GM12878 (cell line): Measurements from ENCODE around the gene GCK. TPM values are rescaled to one million over a fixed set of nuclear protein-coding genes. Genes with fewer than 3 reads are reported as not detected.

Experiments used
- ATAC-seq: fragments of 200-7000 bp; cut with Tn5 transposase; 3 replicates; pipeline ENCODE4 v1.9.1; 2020; ENCODE audit warnings: mild to moderate bottlenecking, moderate library complexity
- BruUV-seq: library from RNA; stranded (reverse); fragments of 400-500 nt; replicated peaks from 2 replicates; lab custom pipeline; 2021; lab: Mats Ljungman, UMichigan
- CTCF ChIA-PET: fragments of 300-600 bp; sonication (Branson Sonifier 250); formaldehyde crosslinking; extraction: SDS; loops from one replicate; lab custom pipeline; 2021; ENCODE audit warnings: inconsistent platforms; lab: Yijun Ruan, JAX
- POLR2A ChIA-PET: fragments of 350-600 bp; formaldehyde crosslinking; extraction: SDS; loops from one replicate; lab custom pipeline; 2021; ENCODE audit warnings: inconsistent platforms; lab: Charles Lee
- RAD21 ChIA-PET: fragments of 300-600 bp; sonication (Branson Sonifier 250); formaldehyde crosslinking; loops from one replicate; lab custom pipeline; 2023; ENCODE audit warnings: antibody characterized with exemption; ENCODE audit not compliant: unreplicated experiment; lab: Charles Lee
- SMC1A ChIA-PET: fragments of 300-600 bp; sonication (Branson Sonifier 250); formaldehyde crosslinking; loops from one replicate; lab custom pipeline; 2023; ENCODE audit not compliant: unreplicated experiment, uncharacterized antibody; lab: Charles Lee
- DNase-seq: peaks from one replicate; pipeline ENCODE4 v3.0.0-alpha.2; 2011; ENCODE audit warnings: low read depth, low spot score
- FAIRE-seq: peaks from 3 replicates; lab custom pipeline; 2011; peaks lifted over from hg19 to GRCh38; lab: Jason Lieb, UNC
- H2AFZ ChIP-seq: 2 replicates; pipeline ENCODE4 v1.6.0; 2011; ENCODE audit warnings: low read depth, low read length, control low read depth; ENCODE audit not compliant: control insufficient read depth
- H3K27ac ChIP-seq: 2 replicates; pipeline ENCODE4 v1.5.1; 2011; ENCODE audit warnings: control low read depth; ENCODE audit not compliant: control insufficient read depth, insufficient read depth
- H3K27me3 ChIP-seq, 2 experiments: replicated peaks in 1 of 2; 2 replicates each; pipeline versions ENCODE4 v1.6.0 to v1.6.1; 2011; ENCODE audit warnings: low read length in 1 of 2; ENCODE audit not compliant: control insufficient read depth in 2 of 2, insufficient read depth in 2 of 2
- H3K36me3 ChIP-seq, 2 experiments: 2 replicates each; pipeline ENCODE4 v1.5.1; 2011; ENCODE audit warnings: low read length in 1 of 2; ENCODE audit not compliant: control insufficient read depth in 2 of 2, insufficient read depth in 2 of 2
- H3K4me1 ChIP-seq: 2 replicates; pipeline ENCODE4 v1.6.1; 2011; ENCODE audit warnings: mild to moderate bottlenecking, low read length, moderate library complexity, mixed read lengths; ENCODE audit not compliant: control insufficient read depth, insufficient read depth
- H3K4me2 ChIP-seq: 2 replicates; pipeline ENCODE4 v1.6.0; 2011; ENCODE audit warnings: control low read depth; ENCODE audit not compliant: control insufficient read depth, insufficient read depth
- H3K4me3 ChIP-seq: fragments of 200-600 bp; sonication (generic); 2 replicates; pipeline ENCODE4 v1.5.1; 2016
- H3K79me2 ChIP-seq: 2 replicates; pipeline ENCODE4 v1.6.0; 2011; ENCODE audit warnings: low read length; ENCODE audit not compliant: control insufficient read depth, insufficient read depth
- H3K9ac ChIP-seq: 2 replicates; pipeline ENCODE4 v1.8.0; 2011; ENCODE audit warnings: low read length, control low read depth, mixed read lengths; ENCODE audit not compliant: control insufficient read depth, insufficient read depth
- H3K9me3 ChIP-seq: replicated peaks from 3 replicates; pipeline ENCODE4 v1.5.1; 2011; ENCODE audit warnings: mild to moderate bottlenecking, low read length; ENCODE audit not compliant: control insufficient read depth, insufficient read depth
- H4K20me1 ChIP-seq: 2 replicates; pipeline ENCODE4 v1.6.0; 2011; ENCODE audit not compliant: control insufficient read depth, insufficient read depth
- BCLAF1 ChIP-seq: fragments of 450-650 bp; IDR thresholded peaks from 2 replicates; pipeline ENCODE4 v1.6.1; 2017; ENCODE audit warnings: antibody characterized with exemption, mild to moderate bottlenecking, moderate library complexity
- BRCA1 ChIP-seq: IDR thresholded peaks from 2 replicates; pipeline ENCODE4 v1.6.1; 2011; ENCODE audit warnings: low read depth, low read length, improper control_type of control experiment
- EZH2 ChIP-seq: IDR thresholded peaks from 2 replicates; pipeline ENCODE4 v1.6.1; 2012; ENCODE audit warnings: low read depth, mild to moderate bottlenecking, control low read depth, inconsistent platforms, low read length, borderline replicate concordance; ENCODE audit not compliant: control insufficient read depth
- HSF1 ChIP-seq: fragments of 150-350 bp; IDR thresholded peaks from 2 replicates; pipeline ENCODE4 v1.6.1; 2014; ENCODE audit warnings: mild to moderate bottlenecking, low read depth, low read length
- NFYA ChIP-seq: IDR thresholded peaks from 2 replicates; pipeline ENCODE4 v1.6.1; 2011; ENCODE audit warnings: low read depth, mild to moderate bottlenecking, low read length, improper control_type of control experiment, borderline replicate concordance
- RFX5 ChIP-seq: IDR thresholded peaks from 2 replicates; pipeline ENCODE4 v1.6.1; 2011; ENCODE audit warnings: low read depth, low read length, improper control_type of control experiment
- SREBF1 ChIP-seq: IDR thresholded peaks from 2 replicates; pipeline ENCODE4 v1.6.1; 2012; ENCODE audit warnings: mild to moderate bottlenecking, low read length
- STAT3 ChIP-seq: IDR thresholded peaks from 2 replicates; pipeline ENCODE4 v1.6.1; 2011; ENCODE audit warnings: low read depth, low read length, improper control_type of control experiment
- YY1 ChIP-seq: IDR thresholded peaks from 2 replicates; pipeline ENCODE4 v1.6.1; 2011; ENCODE audit warnings: low read depth, mild to moderate bottlenecking, low read length
- ZBTB40 ChIP-seq: fragments of 450-650 bp; IDR thresholded peaks from 2 replicates; pipeline ENCODE4 v1.6.1; 2016; ENCODE audit warnings: mild to moderate bottlenecking, moderate library complexity, borderline replicate concordance
- ZNF207 ChIP-seq: fragments of 450-650 bp; IDR thresholded peaks from 2 replicates; pipeline ENCODE4 v1.6.1; 2014; ENCODE audit warnings: antibody characterized with exemption, mild to moderate bottlenecking, borderline replicate concordance
- WGBS: methylation state at CpG from one replicate; pipeline ENCODE4 v1.1.6; 2016; ENCODE audit warnings: low lambda C conversion rate; ENCODE audit not compliant: insufficient replicate concordance, insufficient coverage; ENCODE audit errors: missing lambda C conversion rate; 5-methylcytosine and 5-hydroxymethylcytosine counted together
- in situ Hi-C: fragments of 300-500 bp; cut with MboI; formaldehyde crosslinking; loops from 9 replicates; pipeline ENCODE4 v1.14.3; 2018; ENCODE audit warnings: mixed read lengths
- intact Hi-C: fragments of 100-400 bp; cut with micrococcal nuclease; formaldehyde crosslinking; loops from one replicate; pipeline ENCODE4 v1.14.2; 2022; ENCODE audit not compliant: unreplicated experiment
- polyA plus RNA-seq, 11 experiments: library from polyadenylated mRNA; depleted of rRNA in 4 of 11; unstranded in 6 of 11; stranded (reverse) in 5 of 11; fragments of >200 nt; fragmentation: Nextera tagmentation in 4 of 11; fragmentation: Illumina TruSeq in 1 of 11; extraction: Ambion mirVana in 4 of 11; extraction: Trizol in 1 of 11; gene quantifications; 1 replicate in 1 of 11; 2 replicates in 10 of 11; pipeline versions ENCODE4 v1.2.1 to v1.2.3, GENCODE V29; 2011 to 2016; ENCODE audit warnings: inconsistent platforms in 2 of 11, missing spikeins in 2 of 11, low read depth in 1 of 11
- total RNA-seq, 4 experiments: library from RNA; depleted of rRNA in 3 of 4; stranded (reverse); fragments of >200 nt in 3 of 4; fragmentation: Illumina TruSeq in 1 of 4; extraction: Trizol in 1 of 4; gene quantifications; 2 replicates each; pipeline versions ENCODE4 v1.2.1 to v1.2.3, GENCODE V29; 2013 to 2021

GCK gene
- total and polyA plus RNA-seq, 10 of the 15 experiments (the other 5 are each of a cell fraction or from before 2014, with no cell fraction given): 0.06 to 0.16 TPM; not detected in 8

GRCh38 chr7:44147026-44147991 is 41.9 kb downstream of the GCK start:
- CTCF ChIA-PET: no interaction called here
- H3K4me3 ChIP-seq: no peak overlapping the region
- no peaks in the 10 kb centered on the region for H3K79me2 ChIP-seq
- no peak overlapping the region for H3K4me2 ChIP-seq
- SMC1A ChIA-PET: interaction anchor here (0.6 to 1.0 kb wide), 2 partner anchors 23 to 29 kb away, joined by 3 read pairs; no protein-coding TSS in a partner anchor
- no peaks in the 10 kb centered on the region for H3K36me3 ChIP-seq
- H3K9ac ChIP-seq: no peak overlapping the region
- ATAC-seq: no peak
- 73% methylated on average over 33 of the region's 33 CpGs for WGBS
- RAD21 ChIA-PET: no interaction called here
- no peak overlapping the region for H3K27ac ChIP-seq
- BruUV-seq: no TSS peak
- DNase-seq: no peak
- no peak overlapping the region for H2AFZ ChIP-seq
- POLR2A ChIA-PET: no interaction called here
- no peak for TF ChIP-seq YY1
- TF ChIP-seq HSF1: no peak
- TF ChIP-seq EZH2: no peak
- no peak for TF ChIP-seq BCLAF1
- TF ChIP-seq BRCA1: no peak
- no peak for TF ChIP-seq ZNF207
- no peak for TF ChIP-seq SREBF1
- no peak for TF ChIP-seq RFX5
- TF ChIP-seq STAT3: no peak
- TF ChIP-seq NFYA: no peak
- TF ChIP-seq ZBTB40: no peak
- H3K9me3 ChIP-seq: no peaks in the 10 kb centered on the region
- no peaks in the 10 kb centered on the region for H4K20me1 ChIP-seq
- no peak for FAIRE-seq
- in situ Hi-C loops (no loop called here), intact Hi-C loops (no loop called here)
- H3K27me3 ChIP-seq: no peaks in the 10 kb centered on the region
- H3K4me1 ChIP-seq: peaks cover 5% of the 10 kb centered on the region
